ENCODE data around the gene ACTR1B.
"Not testable (repeated sequence)": the region's sequence is repeated elsewhere in the genome, so short reads cannot be mapped to it uniquely, and the experiment has no call there.

The ACTR1B gene

DNA sequence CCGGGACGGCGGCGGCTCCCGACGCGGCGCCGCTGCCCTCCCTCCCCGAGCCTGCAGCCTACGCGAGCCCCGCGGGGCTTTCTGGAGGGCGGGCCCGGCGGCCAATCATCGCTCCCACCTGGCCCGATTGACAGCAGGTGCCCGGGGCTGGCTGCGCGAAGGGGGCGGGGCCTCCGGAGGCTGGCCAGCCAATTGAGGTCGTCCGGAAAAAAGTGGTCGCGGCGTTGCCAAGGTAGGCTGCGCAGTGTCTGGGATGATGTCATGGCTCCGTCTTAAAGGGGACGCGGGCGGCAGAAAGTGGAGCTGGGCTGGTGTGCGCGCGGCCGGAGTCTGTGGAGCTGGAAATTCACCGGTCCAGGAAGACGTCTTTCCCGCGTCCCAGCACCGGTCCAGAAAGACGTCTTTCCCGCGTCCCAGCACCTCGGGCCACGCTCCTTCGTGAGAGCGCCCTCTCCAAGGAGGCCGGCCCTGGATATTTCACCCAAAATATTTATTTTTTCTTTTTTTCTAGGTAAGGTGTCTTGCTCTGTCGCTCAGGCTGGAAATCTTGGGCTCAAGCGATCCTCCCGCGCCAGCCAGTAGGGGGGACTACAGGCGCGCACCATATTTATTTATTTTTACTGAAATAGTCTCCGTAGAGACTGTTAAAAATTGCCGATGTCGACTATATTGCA, at the start of gene ACTR1B:
Gene ACTR1B (minus strand): TSS at position 83 of the 674 bp plus-strand sequence. CDS start 154 bp downstream, outside the sequence.
- peak; percentile 92 for DNase-seq (ENCODE audit: low read depth, low spot score)

DNA sequence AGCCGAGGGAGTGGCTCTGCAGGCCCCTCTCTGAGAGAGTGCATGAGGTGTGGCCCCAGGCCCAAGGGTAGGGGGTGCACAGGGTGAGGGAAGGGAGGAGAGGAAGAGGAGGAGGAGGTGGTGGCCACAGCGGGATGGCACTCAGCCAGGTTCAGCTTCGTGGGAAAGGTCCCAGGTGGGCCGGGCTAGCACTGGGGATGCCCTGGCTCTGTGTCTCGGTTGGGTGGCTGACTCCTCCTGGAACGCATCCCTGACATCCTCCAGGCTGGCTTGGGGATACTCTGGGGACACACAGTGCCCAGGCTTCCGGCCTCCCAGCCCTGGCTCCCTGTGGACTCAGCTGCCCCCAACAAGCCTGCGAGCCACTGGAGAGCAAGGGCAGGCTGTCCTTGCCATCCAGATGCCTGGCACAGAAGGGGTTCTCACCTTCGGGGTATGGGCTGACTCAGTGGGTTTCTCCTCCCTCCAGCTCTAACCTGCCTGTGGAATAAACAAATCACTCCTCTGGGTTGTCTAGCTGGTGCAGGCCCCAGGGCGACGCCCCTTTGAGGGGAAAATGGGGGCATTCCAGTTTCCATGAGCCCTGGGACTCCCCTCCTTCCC, 49.0 kb upstream of the ACTR1B start:
- DNase-seq (ENCODE audit: low read depth, low spot score): no peak

DNA sequence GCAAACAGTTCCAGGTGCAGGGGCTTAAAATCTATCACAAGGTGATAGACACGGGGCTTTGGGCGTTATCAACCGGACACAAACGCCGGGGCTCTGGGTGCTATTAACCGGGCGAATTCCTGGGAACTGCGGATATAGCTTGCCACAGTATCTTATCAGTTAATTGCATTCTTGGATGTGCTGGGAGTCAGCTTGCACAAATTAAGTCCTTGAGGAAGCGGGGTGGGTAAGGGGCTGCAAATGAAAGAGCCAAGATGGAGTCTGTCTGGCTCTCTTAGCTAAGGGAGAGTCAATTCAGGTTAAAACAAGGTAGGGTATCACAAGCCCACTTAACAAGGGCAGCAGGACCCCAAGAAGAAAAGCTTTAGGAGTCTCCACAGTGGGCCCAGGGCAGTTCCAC, 48.3 kb upstream of the ACTR1B start:
- not testable (repeated sequence) for DNase-seq (ENCODE audit: low read depth, low spot score)

DNA sequence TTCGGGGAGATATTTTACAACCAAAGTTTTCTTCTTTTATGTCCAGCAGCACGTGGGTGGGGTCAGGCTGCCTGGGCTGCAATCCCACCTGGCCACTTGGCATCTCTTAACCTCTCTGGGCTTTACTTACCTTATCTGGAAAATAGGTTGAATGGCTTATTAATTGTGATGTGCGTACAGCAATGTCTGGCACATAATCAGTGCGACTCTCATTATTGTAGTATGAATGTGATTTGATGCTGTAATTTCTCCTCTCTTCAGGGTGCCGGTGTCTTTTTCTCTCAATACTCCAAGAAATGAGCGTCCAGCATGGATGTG, 47.5 kb upstream of the ACTR1B start:
- no peak for DNase-seq (ENCODE audit: low read depth, low spot score)

DNA sequence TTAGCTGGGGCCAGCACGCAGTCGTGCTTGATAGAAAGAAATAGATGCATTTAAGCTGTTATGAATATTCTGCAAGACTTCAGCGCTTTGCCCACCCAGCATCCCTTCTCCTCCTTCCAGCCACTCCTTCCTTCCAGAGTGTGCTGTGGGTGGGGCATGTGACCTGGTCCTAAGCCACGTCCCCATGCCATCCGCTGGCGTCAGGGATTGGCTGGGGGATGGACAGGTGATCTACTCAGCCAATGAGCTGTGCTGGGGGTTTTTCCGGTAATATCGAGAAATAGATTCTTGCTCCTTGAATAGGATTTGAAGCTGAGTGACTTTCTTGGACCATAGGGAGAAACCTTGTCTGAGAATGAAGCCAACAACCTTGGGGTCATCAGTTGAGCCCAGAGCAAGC, 44.8 kb upstream of the ACTR1B start:
- no peak for DNase-seq (ENCODE audit: low read depth, low spot score)

DNA sequence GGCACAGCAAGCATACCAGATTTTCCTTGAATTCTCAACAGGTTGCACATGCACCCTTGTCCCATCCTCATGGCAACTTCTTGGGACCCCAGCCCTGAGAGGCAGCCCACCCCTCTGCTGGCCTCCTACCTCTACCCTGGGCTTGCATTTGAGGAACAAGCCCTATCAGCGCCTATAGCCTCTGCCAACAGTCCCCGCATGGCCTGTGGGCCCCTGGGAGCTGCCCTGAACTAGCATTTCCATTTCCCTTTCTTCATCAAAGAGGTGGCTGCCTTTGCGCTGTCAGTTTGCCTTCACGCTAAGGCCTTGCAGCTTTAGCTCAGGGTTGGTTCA, 44.2 kb upstream of the ACTR1B start:
- DNase-seq (ENCODE audit: low read depth, low spot score): no peak

DNA sequence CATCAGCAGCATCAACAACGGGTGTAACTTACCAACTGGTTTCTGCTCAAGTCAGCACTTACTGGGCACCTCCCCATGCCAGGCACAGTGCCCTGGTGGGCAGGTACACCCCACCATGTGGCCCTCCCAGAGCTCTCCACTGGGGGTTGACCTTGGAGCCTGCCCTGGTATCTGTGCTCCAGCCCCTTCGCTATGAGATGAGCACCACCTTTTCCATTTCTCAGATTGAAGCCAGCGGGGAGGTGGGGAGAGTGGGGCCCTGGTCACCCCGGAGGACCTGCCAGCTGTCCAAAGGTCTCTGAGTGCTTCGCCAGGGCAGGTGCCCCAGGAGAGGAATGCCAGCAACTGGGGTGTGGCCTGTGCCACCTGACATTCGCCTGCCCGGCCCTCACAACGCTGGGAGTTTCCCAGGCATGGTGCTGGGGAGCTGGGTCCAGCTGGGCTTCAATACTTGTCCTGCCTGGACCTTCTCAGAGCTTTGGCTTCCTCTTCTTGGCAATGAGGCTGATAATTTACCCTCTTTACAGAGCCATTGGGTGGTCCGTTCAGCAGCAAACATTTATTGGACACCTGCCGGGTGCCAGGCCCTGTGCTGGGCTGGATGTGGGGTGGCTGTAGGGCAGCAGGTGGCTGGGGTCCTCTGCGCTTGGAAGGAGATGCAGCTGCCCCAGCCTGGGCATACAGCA, 43.7 kb upstream of the ACTR1B start:
- no peak for DNase-seq (ENCODE audit: low read depth, low spot score)

DNA sequence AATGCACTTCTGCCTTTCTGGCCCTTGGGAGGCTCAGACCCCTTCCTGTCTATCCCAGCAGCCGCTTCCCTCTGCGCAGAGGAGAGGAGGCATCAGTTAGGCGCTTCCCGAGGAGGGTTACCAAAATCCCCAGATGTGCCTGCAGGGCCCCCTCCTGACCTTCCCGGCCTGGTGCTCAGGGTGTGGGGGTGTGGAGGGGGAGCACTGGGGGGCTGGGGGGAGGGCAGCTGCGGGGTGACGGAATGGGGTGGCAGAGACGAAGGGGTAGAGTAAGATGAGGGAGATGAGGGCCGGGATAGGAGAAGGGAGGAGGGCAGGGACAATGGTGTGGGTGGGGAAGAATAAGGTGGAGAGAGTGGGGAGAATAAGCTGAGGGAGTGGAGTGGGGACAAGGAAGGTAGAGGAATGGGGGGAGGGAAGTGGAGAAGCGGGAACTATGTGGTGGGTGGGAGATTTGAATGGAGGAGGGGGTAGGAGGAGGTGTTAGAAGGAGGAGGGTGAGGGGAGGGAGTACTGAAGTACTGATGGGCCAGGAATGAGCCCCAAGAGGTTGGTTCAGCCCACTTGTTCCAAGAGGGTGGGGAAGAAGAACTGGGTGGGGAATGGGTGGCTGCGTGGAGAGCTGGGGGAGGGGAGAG, 43.0 kb upstream of the ACTR1B start:
- no peak for DNase-seq (ENCODE audit: low read depth, low spot score)

DNA sequence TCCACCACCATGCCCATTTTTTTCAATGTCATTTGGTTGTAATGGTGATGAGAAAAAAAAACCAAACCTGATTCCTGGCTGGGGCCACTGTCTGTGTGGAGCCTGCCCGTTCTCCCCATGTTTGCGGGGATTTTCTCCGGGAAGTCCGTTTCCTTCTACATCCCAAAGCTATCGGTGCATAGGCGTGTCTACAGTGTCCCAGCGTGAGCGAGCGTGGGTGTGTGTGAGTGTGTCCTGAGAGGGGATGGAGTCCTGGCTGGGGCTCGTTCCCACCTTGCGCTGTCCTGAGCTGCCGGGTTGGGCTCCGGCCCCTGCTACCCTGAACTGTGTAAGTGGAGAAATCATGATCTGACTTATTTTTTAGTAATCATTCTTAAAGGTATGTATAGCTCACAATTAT, 42.3 kb upstream of the ACTR1B start:
- DNase-seq (ENCODE audit: low read depth, low spot score): no peak

DNA sequence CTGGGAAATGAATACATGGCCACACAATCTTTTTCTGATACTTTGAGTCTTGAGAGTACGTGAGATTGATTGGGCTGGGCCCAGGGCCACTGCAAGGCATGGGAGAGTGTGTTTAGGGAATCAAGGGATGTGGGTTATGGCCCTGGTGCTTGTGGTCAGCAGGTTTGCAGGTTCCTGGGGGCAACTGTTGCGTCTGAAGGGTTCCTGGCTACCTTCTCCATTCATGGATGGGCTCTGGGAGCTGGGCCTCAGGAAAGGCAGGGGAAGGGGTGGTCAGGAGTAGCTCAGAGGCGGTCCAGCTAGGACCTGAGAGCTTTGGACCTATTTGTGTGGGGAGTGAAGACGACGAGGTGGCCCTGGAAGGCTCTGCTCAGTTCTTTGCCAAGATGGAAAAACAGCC, 41.1 kb upstream of the ACTR1B start:
- DNase-seq (ENCODE audit: low read depth, low spot score): no peak

DNA sequence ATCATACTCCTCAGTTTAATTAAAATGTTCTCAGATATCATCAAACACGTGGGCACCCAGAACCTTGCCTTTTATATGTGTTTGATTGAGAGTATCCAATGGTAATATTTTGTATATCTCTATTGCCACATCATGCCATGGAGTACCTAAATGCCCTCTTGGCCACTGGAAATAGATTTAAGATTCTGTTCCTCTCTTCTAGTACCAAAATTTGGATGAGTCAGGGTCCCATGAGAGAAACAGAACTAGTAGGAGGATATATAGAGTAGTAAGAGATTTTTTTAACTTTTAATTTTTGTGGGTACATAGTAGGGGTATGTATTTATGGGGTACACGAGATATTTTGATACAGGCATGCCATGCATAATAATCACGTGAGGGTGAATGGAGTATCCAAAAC, 39.9 kb upstream of the ACTR1B start:
- no peak for DNase-seq (ENCODE audit: low read depth, low spot score)

DNA sequence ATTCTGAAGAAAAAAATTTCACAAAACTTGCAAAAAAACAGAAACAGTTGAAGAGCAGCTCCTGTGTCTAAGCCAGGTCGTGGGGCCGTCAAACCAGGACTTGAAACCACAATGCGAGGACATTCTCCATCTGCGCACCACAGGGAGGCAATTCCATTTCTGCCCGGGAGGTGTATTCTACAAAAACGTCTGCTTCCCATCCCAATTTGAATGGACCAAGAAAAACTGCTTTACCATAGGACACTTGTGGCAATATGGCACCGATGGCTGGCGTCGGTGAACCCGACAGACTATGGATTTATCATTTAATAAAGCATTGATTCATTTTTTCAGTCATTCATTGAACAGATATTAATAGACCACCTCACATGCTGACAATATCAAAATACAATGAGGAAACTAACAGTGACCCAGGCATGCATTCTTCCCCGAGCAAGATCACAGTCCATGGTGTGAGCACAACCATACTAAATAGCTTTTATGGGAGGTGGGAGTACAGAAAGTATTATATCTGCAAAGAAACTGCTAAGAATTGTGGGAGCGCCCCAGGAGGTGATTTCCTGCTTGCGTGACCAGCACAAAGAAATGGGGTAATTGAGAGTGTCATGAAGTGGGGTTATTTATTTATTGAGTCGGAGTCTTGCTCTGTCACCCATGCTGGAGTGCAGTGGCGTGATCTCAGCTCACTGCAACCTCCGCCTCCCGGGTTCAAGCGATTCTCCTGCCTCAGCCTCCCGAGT, 39.1 kb upstream of the ACTR1B start:
- DNase-seq (ENCODE audit: low read depth, low spot score): no peak

DNA sequence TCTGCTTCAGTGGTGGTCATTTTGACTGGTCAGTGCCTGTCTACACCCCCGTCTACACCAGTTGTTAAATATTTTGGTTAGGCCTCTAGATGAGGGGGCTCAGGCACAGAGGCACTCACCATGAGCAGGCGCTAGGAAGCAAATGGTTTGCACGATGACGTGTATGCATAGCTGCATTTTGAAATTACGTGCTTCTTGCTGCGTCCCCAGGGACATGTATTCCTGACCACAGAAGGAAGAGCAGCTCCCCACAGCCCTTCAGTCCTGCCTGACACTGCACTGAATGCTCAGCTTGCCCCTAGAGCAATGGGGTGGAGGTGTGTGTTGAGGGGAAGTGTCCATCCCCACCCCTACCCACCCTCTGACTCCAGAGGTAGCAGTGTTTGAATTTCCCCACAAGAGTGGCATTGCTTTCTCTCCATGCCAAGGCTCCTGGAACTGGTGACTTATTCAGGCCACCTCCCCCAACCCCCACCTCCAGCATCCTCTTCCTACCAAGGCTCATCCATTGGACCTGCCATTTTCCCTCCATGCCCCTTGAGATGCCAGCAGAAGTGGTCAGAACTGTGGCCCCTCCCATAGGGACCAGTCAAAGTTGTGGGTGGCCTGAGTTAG, 38.1 kb upstream of the ACTR1B start:
- DNase-seq (ENCODE audit: low read depth, low spot score): no peak

DNA sequence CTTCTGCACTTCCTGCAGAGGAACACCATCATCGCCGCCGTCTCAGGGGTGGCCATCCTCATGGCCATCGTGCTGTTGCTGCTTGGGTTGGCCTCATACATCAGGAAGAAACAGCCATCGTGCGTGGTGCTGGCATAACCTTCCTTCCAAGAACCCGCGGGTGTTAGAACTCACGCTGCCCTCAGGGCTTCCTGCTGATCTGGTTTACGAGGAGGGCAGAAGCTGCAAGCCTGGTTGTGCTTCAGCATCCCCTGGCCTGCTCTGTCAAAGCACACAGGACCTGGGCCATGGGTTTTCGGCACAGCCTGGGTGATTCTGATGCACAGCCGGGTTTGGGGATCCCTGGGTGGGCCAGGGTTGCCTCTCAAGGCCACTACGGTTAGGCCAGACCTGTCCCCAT, 37.3 kb upstream of the ACTR1B start:
- no peak for DNase-seq (ENCODE audit: low read depth, low spot score)

DNA sequence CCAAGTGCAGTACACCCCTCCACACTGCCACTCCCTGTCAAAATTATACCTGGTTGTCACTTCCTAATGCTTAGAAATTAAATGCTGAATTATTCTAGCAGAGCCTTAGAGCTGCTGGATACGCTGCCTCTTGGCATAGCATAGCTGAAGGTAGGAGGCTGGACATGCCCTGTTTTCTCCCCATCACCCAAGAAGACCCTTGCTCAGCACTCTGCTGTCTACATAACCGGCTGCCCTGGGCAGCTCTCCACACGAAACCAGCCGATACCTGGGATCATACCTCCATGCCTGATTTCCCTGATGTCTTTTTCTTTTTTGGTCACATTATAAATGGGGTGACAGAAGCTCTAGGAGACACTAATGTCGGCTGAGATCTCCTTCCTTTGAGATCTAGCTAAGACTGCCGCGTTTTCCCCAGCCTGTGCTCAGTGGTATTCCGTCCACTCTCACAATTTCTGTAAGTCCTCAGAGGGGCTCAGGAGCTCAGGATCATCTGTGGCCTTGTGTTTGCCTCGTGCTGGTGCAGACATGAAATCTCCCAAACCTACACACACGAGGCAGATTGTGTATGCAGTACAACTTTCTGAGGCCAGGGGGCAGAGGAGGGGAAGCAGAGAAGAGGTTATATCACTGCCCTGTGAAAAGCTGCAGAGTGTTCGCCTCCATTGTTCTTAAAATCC, 36.1 kb upstream of the ACTR1B start:
- peak; percentile 30 for DNase-seq (ENCODE audit: low read depth, low spot score)

DNA sequence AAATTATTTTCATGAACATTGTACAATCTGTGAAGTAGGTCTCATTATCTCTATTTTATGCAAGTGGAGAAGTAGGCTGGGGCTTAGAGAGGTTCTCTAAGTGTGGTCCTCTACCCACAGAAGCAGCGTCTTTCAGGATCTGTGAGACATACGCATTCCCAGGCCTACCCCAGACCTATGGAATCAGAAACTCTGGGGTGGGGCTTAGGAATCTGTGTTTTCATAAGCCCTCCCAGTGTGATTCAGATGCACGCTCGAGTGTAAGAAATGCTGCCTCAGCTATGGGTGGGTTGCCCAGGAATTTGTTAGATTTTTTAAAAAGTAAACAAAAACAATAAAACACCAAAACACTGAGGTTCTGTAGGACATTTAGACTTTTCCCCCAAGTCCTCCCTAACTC, 34.7 kb upstream of the ACTR1B start:
- no peak for DNase-seq (ENCODE audit: low read depth, low spot score)

DNA sequence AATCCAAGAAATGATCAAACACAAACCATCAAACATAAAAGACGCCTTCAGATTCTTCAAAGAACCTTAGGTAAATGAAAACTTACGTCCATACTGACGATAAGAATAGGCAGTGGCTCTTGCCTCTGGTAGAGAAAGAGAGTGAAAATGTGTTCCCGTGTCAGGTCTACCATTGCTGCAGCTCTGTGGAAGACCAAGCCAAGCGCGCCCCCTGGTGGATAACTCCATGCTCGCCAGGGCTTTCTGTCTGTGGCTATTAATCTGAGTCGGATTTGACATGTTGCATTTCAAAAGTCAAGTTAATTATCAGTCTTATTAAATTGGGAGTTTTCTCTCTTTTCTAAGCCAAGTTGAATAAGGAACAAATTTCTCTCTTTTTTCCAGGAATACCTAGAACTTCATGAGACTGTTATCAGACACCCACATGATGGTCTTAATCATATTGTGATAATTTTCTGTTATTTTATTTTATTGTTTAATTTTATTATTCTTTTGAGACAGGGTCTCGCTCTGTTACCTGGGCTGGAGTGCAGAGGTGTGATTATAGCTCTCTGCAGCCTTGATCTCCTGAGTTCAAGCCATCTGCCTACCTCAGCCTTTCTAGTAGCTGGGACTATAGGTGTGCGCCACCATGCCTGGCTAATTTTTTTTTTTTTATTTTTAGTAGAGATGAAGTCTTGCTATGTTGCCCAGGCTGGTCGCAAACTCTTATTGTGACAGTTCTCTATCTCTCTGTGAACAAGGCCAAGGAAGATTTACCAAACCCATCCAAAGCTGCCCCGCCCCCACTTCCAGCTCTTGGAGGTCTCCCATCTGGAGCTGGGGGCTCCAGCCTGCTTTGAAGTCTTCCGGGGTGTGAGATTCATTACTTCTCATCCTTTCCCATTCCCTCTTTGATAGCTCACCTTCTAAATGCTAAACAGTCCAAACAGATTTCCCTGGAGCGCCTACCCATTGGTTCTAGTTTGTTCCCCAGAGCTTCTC, 33.7 kb upstream of the ACTR1B start:
- peak; percentile 30 for DNase-seq (ENCODE audit: low read depth, low spot score)

DNA sequence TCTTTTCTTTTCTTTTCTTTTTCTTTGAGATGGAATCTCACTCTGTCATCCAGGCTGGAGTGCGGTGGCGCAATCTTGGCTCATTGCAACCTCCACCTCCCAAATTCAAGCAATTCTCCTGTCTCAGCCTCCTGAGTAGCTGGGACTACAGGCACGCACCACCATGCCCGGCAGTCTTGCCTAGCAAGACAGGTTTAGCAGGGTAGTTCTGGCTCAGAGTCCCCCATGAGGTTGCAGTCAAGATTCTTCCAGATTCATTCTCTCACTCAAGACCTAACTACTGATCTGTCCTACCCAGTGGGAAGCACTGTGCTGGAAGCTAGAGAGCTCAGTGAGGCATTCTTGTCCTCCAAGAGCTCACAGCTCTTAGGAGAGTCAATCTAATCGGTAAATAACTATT, 31.9 kb upstream of the ACTR1B start:
- DNase-seq (ENCODE audit: low read depth, low spot score): no peak

DNA sequence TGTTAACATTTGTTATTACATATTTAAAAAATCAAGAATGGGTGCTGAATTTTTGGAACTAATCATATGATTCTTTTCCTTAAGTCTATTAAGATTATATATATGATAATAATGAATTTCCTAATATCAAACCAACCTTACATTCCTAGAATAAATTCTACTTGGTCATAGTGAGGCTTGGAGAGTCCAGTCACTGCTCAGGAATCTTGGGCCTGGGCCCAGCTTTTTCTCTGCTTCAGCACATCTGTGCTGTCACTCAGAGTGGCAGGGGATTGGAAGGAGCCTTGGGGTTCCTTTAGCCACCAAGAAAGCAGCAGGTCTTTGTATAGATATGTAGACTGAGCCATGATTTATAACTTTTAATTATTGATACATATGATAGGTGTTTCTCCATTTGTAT, 29.6 kb upstream of the ACTR1B start:
- DNase-seq (ENCODE audit: low read depth, low spot score): no peak

DNA sequence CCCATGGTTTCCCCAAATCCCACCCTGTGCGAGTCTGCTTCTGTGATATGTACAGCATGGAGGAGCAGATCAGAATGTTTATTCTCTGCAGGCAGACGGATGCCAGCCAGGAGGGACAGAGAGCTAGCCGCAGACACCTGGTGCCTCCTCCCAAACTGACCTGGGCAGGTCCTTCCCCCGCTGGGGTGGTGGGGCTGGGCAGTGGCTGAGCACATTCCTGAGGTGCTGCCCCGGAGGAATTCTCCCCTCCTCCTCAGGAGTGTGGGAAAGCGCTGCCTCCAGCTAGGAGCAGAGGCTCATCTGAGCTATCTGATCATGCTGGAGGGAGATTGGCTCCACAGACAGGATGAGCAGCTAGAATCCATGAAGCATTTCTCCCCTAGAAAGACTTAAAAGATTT, 27.3 kb upstream of the ACTR1B start:
- DNase-seq (ENCODE audit: low read depth, low spot score): peak; percentile 30

All from iPS DF 19.7 (cell line).